Fibroblast of mammary gland (primary cell): ENCODE results near the gene SPECC1.

ENCODE experiments used
- DNase-seq: peaks from one replicate; pipeline ENCODE4 v3.0.0-alpha.2; 2010; ENCODE audit warnings: low read depth
- H3K4me3 ChIP-seq: 2 replicates; pipeline ENCODE4 v1.5.1; 2011; ENCODE audit warnings: low read depth, mild to moderate bottlenecking, low read length, moderate library complexity; ENCODE audit not compliant: control insufficient read depth
- CTCF ChIP-seq: conservative IDR thresholded peaks from 2 replicates; pipeline ENCODE4 v1.5.1; 2011; ENCODE audit warnings: low read depth, low read length, inconsistent platforms; ENCODE audit not compliant: control insufficient read depth, insufficient read depth

SPECC1 gene

GRCh38 chr17:20280851-20281250, 271.7 kb downstream of the SPECC1 start:
- no peak for DNase-seq
- no peak for TF ChIP-seq CTCF
- H3K4me3 ChIP-seq: no peak overlapping the region

- H3K4me3 ChIP-seq: no peak overlapping the region
- DNase-seq: no peak
- no peak for TF ChIP-seq CTCF
These were observed 272.7 kb downstream of the SPECC1 start for GRCh38 chr17:20281860-20282259.

GRCh38 chr17:20282526-20283308, 273.6 kb downstream of the SPECC1 start:
- H3K4me3 ChIP-seq: no peak overlapping the region
- no peak for TF ChIP-seq CTCF
- DNase-seq: no peak

- no peak for DNase-seq
- no peak overlapping the region for H3K4me3 ChIP-seq
- no peak for TF ChIP-seq CTCF
These were observed 274.9 kb downstream of the SPECC1 start for GRCh38 chr17:20284022-20284421.

GRCh38 chr17:20284570-20285295, 275.6 kb downstream of the SPECC1 start:
- H3K4me3 ChIP-seq: no peak overlapping the region
- no peak for TF ChIP-seq CTCF
- DNase-seq: no peak

- H3K4me3 ChIP-seq: no peak overlapping the region
- no peak for DNase-seq
- TF ChIP-seq CTCF: no peak
These were observed 280.8 kb downstream of the SPECC1 start for GRCh38 chr17:20289984-20290383.
